T-helper 1 cell (primary cell): ENCODE results near the gene CCDC50.

Experiments
- DNase-seq, 5 donors: peaks; one replicate each; pipeline ENCODE4 v3.0.0-alpha.2; 2012 to 2020

Gene CCDC50

DNA sequence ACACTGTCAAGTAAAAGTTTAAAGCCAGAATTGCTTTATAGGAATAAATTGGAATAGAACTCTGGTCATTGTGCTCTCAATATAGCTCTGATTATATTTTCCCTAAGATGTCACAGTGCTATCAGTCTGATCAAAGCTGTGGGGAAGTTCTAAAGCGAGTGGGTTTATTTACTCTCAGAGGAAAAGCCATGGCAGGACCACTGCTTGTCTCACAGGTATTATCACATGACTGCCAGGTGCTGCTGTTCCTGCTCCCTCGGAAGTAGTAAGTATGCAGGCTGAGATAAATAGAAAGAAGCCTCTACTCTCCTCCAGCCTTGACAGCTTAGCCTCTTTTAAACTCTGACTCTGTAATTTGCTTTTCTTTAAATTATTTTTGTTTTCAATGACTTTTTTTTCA is 50.3 kb downstream of the CCDC50 start:
- no peak for DNase-seq

DNA sequence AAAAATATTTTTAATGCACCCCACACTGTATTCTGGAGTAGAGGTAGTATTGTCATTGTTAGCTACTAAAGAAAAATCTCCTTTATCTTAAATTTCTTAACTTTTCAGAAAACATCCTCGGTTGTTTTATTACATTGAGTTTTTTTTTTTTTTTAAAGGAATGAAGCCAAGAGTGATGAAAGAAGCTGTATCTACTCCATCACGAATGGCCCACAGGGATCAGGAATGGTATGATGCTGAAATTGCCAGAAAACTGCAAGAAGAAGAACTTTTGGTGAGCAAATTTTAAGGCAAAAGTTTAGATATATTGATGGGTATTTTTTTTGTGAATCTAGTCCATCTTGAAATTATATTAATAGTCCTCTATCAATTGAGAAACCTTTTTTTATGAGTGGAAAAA is 50.8 kb downstream of the CCDC50 start:
- DNase-seq: no peak

GRCh38 chr3:191381303-191381702 is 52.1 kb downstream of the CCDC50 start:
- DNase-seq: no peak

- DNase-seq: no peak
Observed at GRCh38 chr3:191382661-191383060, 53.5 kb downstream of the CCDC50 start.

GRCh38 chr3:191383124-191383523 is 53.9 kb downstream of the CCDC50 start:
- DNase-seq: no peak

- DNase-seq: no peak
Observed at GRCh38 chr3:191385101-191385500, 55.9 kb downstream of the CCDC50 start.

- DNase-seq: no peak
Observed at GRCh38 chr3:191387441-191388077, 58.4 kb downstream of the CCDC50 start.

DNA sequence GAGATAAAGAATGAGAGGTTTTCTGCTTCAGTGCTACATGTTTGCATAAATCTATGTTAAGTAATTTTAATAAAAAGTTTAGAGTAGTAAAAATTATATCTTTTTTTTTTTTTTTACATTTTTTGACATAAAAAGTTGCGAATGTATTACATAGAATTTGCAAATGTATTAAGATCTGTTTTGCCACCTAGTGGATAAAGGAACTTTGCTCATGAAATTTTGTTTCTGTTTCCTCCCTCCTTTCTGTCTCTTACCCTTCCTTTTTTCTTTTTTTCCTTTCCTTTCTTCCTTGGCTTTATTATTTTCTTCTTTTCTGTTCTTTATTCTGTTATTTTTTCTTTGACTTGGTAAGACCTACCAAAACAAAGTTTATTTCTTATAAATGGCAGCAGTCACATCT is 59.6 kb downstream of the CCDC50 start:
- DNase-seq: no peak

GRCh38 chr3:191390580-191390979 is 61.4 kb downstream of the CCDC50 start:
- DNase-seq: no peak

DNA sequence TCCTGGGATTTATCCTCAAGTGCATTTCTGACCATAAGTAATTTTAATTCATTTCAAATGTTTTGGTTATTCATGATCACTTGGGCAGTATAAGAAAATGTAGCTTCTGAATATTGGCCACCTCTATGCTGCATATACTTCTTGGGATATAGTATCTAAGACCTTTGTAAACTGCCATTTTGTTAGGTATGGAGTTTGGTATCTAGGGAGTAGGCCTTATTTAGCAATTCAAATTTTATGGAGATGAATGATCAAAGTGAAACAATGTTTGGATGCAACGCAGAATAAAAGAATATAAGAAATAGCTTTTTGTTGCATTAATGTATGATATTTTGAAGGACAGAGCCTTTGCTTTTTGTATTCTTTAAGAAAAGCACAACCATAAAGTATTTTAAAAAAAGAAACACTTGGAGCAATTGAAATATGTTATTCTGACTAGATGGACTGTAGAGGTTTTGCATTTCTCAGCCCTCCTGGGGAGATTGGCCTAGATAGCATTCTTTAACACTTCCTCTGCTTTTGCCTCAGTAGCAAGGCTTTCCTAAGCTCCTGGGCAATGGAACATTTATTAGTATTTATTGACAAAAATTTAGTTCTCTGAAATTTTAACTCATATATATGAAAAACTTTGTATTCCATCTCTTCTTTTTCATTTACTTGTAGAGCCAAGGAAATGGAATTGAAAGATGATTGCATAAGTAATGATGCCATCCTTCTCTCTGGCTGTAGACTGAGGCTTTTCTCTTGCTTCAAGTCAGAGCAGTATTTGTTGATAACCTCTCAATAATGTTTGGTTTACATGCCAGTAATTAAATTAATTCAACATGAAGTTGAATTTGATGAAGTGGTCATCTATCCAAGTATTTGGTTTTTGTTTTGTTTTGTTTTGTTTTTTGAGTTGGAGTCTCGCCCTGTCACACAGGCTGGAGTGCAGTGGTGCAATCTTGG is 62.9 kb downstream of the CCDC50 start:
- no peak for DNase-seq

- no peak for DNase-seq
Observed at GRCh38 chr3:191393146-191393545, 64.0 kb downstream of the CCDC50 start.

DNA sequence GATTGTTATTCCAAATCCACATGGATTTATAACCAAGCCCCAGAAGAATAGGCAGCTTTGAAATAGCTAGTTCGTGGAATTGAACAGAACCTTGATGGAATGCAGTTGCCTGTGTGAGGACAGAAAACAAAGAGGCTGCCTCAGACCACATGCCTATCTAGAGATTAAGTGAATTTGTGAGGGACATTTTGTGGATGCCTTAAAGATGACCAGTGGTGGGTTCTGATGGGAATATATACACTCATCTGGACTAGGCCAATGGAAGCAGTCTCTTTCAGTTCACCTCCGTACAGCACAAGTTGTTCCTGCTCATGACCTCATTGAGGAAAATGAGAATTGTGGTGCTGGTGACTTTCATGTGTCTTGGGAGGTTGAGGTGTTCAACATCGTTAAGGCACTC is 68.6 kb downstream of the CCDC50 start:
- no peak for DNase-seq

- DNase-seq: no peak
Observed at GRCh38 chr3:191398607-191399006, 69.4 kb downstream of the CCDC50 start.

DNA sequence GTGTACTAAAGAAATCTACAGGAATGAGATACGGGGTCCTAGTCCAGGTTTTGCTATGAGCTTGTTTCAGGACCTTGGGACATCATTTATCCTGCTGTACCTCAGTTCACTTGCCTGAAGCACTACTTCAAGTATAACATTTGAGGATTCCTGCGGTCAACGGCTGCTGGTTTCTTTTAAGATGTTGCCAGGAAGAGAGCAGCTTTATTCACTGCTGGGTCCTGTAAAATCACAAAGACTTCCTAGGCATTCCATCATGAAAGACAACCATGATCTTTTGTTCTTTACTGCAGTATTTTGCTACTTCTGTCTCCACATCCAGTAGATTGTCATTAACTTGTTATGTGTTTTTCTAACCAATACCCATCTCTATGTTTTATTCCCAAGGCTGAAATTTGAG is 70.7 kb downstream of the CCDC50 start:
- no peak for DNase-seq

GRCh38 chr3:191401775-191402357 is 72.7 kb downstream of the CCDC50 start:
- DNase-seq: no peak

GRCh38 chr3:191409791-191410359 is 80.7 kb downstream of the CCDC50 start:
- DNase-seq: no peak

DNA sequence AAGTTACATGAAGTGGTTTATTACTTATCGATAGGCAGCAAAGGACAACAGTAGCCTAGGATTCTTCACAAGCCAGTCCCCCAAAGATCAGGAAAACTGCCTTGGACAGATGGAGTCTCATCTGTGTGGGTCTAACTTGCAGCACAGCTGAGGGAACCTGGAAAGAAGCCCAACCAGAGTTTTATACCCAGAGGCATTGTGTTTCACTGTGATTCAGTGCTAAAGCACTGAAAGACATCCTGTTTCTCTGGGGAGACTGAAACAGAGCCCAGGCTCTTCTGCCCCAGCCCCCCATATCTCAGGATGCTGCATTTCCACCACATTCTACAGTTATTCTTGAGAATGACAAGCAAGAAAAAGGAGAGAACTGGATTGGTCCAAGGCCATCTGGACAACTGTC is 83.6 kb downstream of the CCDC50 start:
- no peak for DNase-seq

DNA sequence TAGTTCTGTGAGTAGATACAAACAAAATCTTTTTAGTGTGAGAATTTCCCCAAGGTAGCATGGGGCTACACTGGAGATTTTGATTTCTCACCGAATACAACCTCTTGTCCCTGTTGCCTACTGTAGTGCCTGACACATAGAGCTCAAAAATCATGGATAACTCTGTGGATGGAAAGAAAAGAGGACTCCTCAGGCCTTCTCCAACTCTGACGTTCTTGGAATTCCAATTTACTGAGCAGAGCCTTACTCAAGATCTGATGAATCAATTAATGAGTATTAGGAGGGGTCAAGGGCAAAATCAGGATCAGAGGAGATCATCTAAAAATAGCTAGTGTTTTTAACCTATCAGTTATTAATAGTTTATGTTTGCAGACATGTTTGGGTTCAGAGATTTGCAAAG is 85.1 kb downstream of the CCDC50 start:
- DNase-seq: no peak

DNA sequence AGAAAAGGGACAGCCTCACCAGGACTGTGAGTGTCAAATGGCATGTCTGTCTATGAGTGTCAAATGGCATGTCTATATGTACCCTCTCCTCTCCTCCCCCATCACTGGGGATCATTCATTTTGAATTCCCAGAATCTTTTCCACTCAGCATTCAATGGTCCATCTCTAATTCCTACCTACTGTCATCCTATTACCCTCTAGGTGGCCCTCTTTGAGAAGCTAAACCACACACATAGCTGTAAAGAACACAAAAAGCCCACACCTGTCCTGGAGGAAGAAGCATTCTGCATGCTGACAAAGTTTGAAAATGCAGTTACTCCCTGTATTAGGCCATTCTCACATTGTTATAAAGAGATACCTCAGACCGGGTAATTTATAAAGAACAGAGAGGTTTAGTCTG is 85.5 kb downstream of the CCDC50 start:
- no peak for DNase-seq

DNA sequence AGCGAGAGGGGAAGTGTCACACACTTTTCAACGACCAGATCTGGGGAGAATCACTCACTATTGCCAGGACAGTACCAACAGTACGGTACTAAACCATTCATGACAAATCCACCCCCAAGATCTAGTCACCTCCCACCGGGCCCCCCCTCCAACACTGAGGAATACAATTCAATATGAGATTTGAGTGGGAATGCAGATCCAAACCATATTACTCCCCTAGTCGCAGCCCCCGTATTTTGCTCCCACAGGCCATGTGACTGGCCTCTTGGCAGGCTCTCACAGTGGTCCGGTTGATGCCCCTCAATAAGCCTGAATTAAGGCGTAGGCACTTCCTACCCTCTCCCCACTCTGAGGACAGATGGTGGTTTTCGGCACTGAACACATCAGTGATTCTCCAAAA is 86.4 kb downstream of the CCDC50 start:
- DNase-seq: no peak

DNA sequence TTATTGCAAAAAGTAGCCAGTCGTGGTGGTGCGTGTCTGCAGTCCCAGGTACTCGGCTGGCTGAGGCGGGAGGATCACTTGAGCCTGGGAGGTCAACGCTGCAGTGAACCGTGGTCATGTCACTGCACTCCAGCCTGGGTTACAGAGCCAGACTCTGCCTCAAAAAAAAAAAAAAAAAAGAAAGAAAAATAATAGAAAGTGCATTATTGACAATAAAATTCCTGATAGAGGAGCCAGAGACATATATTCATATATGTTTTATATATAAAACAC is 88.2 kb downstream of the CCDC50 start:
- DNase-seq: no peak

GRCh38 chr3:191420771-191421170 is 91.6 kb downstream of the CCDC50 start:
- no peak for DNase-seq

DNA sequence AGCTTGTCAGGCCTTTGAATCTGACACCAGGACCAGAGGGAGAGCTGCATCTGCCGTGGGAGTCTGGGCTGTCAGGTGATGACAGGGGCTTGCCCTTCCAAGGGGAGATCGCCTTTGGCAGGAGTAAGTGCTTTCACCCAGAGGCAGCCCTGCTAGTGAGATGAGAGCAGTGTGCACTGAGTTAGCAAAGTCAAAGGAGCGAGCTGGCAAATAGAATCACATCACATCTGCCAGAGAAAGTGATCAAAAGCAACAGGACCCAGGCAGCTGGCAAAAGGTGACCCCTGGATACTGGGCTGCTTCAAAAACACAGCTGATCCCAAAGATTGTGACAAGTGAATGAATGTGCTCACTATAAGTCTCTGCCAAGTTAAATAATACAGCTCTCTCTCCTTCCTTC is 95.7 kb downstream of the CCDC50 start:
- no peak for DNase-seq

GRCh38 chr3:191425322-191425734 is 96.1 kb downstream of the CCDC50 start:
- no peak for DNase-seq
